NCI-H2107 treated with DMSO at 0.1 percent for 48 hours (cell line): ENCODE data around the gene OVOL2.

Experiments
- DNase-seq: peaks from one replicate; lab custom pipeline; 2025; ENCODE audit not compliant: unreplicated experiment; lab: John Stamatoyannopoulos, UW

OVOL2 gene

GRCh38 chr20:18018100-18018499, 39.6 kb downstream of the OVOL2 start:
- DNase-seq, result no peak

- no peak for DNase-seq
These were observed 40.9 kb downstream of the OVOL2 start for GRCh38 chr20:18016772-18017171.

- DNase-seq, result no peak
These were observed 43.3 kb downstream of the OVOL2 start for GRCh38 chr20:18014411-18014810.

- DNase-seq, result no peak
These were observed 44.8 kb downstream of the OVOL2 start for GRCh38 chr20:18012901-18013300.

GRCh38 chr20:18011951-18012645, 45.6 kb downstream of the OVOL2 start:
- no peak for DNase-seq

GRCh38 chr20:18011482-18011881, 46.2 kb downstream of the OVOL2 start:
- no peak for DNase-seq

GRCh38 chr20:18009116-18009515, 48.6 kb downstream of the OVOL2 start:
- no peak for DNase-seq

- no peak for DNase-seq
These were observed 50.0 kb downstream of the OVOL2 start for GRCh38 chr20:18007534-18008292.

GRCh38 chr20:18006684-18007083, 51.0 kb downstream of the OVOL2 start:
- DNase-seq, result no peak

- DNase-seq, result no peak
These were observed 51.7 kb downstream of the OVOL2 start for GRCh38 chr20:18005990-18006364.

GRCh38 chr20:18005170-18005989, 52.3 kb downstream of the OVOL2 start:
- no peak for DNase-seq

GRCh38 chr20:18004384-18005031, 53.2 kb downstream of the OVOL2 start:
- DNase-seq, result no peak

GRCh38 chr20:18003897-18004296, 53.8 kb downstream of the OVOL2 start:
- no peak for DNase-seq

- DNase-seq, result no peak
These were observed 56.4 kb downstream of the OVOL2 start for GRCh38 chr20:18001131-18001921.

GRCh38 chr20:17999566-17999965, 58.1 kb downstream of the OVOL2 start:
- DNase-seq, result no peak

- DNase-seq, result no peak
These were observed 59.3 kb downstream of the OVOL2 start for GRCh38 chr20:17998446-17998845.

- DNase-seq, result peak; percentile 38
These were observed 61.5 kb downstream of the OVOL2 start for GRCh38 chr20:17995967-17996819.

GRCh38 chr20:17993546-17993945, 64.2 kb downstream of the OVOL2 start:
- no peak for DNase-seq

- DNase-seq, result no peak
These were observed 64.7 kb downstream of the OVOL2 start for GRCh38 chr20:17992847-17993513.
